K562 (cell line): ENCODE data around the gene LNPEP. TPM values are rescaled to one million over a fixed set of nuclear protein-coding genes. Genes with fewer than 3 reads are reported as not detected.

Experiments used
- ATAC-seq: fragments of 200-7000 bp; cut with Tn5 transposase; 3 replicates; pipeline ENCODE4 v1.9.1; 2020; ENCODE audit warnings: moderate library complexity
- BruUV-seq: library from RNA; stranded (reverse); fragments of 400-500 nt; replicated peaks from 2 replicates; lab custom pipeline; 2021; lab: Mats Ljungman, UMichigan
- CTCF ChIA-PET: fragments of 300-600 bp; formaldehyde crosslinking; extraction: SDS; loops from one replicate; lab custom pipeline; 2021; ENCODE audit warnings: low intra/inter-chr PET ratio; lab: Yijun Ruan, JAX
- POLR2A ChIA-PET: fragments of 300-600, 350-650 bp; sonication (Branson Sonifier 250); formaldehyde crosslinking; extraction: SDS; loops from one replicate; lab custom pipeline; 2021; ENCODE audit warnings: antibody characterized with exemption, inconsistent platforms; lab: Yijun Ruan, JAX
- DNase-seq, 4 experiments: peaks; one replicate each; pipeline versions ENCODE4 v3.0.0 to v3.0.0-alpha.2; 2011 to 2018; ENCODE audit warnings: low spot score in 3 of 4, mixed read lengths in 3 of 4; ENCODE audit errors: extremely low read depth in 1 of 4
- FAIRE-seq: peaks from 2 replicates; lab custom pipeline; 2011; peaks lifted over from hg19 to GRCh38; lab: Jason Lieb, UNC
- H2AFZ ChIP-seq: 2 replicates; pipeline ENCODE4 v1.6.0; 2011; ENCODE audit warnings: low read depth, low read length, control low read depth, inconsistent platforms
- H3K27ac ChIP-seq: fragments of 200-600 bp; 3 replicates; pipeline ENCODE4 v1.8.0; 2011; ENCODE audit warnings: low read depth, mild to moderate bottlenecking, control low read depth, inconsistent platforms, low read length, moderate library complexity, mixed read lengths; ENCODE audit errors: extremely low read depth
- H3K27me3 ChIP-seq, 2 experiments: fragments of 300-600 bp in 1 of 2; 2 replicates in 1 of 2; 3 replicates in 1 of 2; pipeline versions ENCODE4 v1.6.0 to v1.8.0; 2011; ENCODE audit warnings: inconsistent platforms in 2 of 2, low read length in 2 of 2, mild to moderate bottlenecking in 1 of 2, mixed read lengths in 1 of 2, moderate library complexity in 1 of 2; ENCODE audit not compliant: control insufficient read depth in 2 of 2, insufficient read depth in 2 of 2
- H3K36me3 ChIP-seq: fragments of 300-600 bp; 3 replicates; pipeline ENCODE4 v1.8.0; 2011; ENCODE audit warnings: mild to moderate bottlenecking, low read length, inconsistent platforms; ENCODE audit not compliant: control insufficient read depth, insufficient read depth
- H3K4me1 ChIP-seq, 2 experiments: fragments of 200-600 bp in 1 of 2; replicated peaks in 1 of 2; 2 replicates in 1 of 2; 3 replicates in 1 of 2; pipeline versions ENCODE4 v1.5.1 to v1.8.0; 2011; ENCODE audit warnings: inconsistent platforms in 2 of 2, low read length in 2 of 2, mild to moderate bottlenecking in 1 of 2, mixed read lengths in 1 of 2, moderate library complexity in 1 of 2; ENCODE audit not compliant: control insufficient read depth in 2 of 2, insufficient read depth in 2 of 2
- H3K4me2 ChIP-seq: 2 replicates; pipeline ENCODE4 v1.6.1; 2011; ENCODE audit warnings: low read length, control low read depth, inconsistent platforms, mixed read lengths; ENCODE audit not compliant: insufficient read depth
- H3K4me3 ChIP-seq: fragments of 200-600 bp; sonication (generic), shearing (Covaris generic); 2 replicates; pipeline ENCODE4 v1.5.1; 2016; ENCODE audit warnings: control low read depth, inconsistent platforms
- H3K79me2 ChIP-seq: fragments of 200-600 bp; 3 replicates; pipeline ENCODE4 v1.8.0; 2011; ENCODE audit warnings: low read length, inconsistent platforms; ENCODE audit not compliant: control insufficient read depth, insufficient read depth
- H3K9ac ChIP-seq, 2 experiments: 2 replicates each; pipeline versions ENCODE4 v1.6.0 to v1.6.1; 2011; ENCODE audit warnings: low read depth in 2 of 2, low read length in 2 of 2, control low read depth in 1 of 2, inconsistent platforms in 1 of 2, mild to moderate bottlenecking in 1 of 2, mixed read lengths in 1 of 2; ENCODE audit not compliant: insufficient read depth in 1 of 2
- H3K9me1 ChIP-seq: one replicate; pipeline ENCODE4 v1.6.0; 2011; ENCODE audit warnings: inconsistent platforms, mild to moderate bottlenecking, low read length, moderate library complexity; ENCODE audit not compliant: control insufficient read depth, insufficient read depth
- H3K9me3 ChIP-seq: replicated peaks from 2 replicates; pipeline ENCODE4 v1.5.1; 2011; ENCODE audit warnings: low read depth, low read length, inconsistent platforms; ENCODE audit not compliant: control insufficient read depth, insufficient read depth
- H4K20me1 ChIP-seq: replicated peaks from 2 replicates; pipeline ENCODE4 v1.6.1; 2011; ENCODE audit warnings: low read length, inconsistent platforms, mixed read lengths; ENCODE audit not compliant: control insufficient read depth, insufficient read depth
- CBX1 ChIP-seq: sonication (generic); IDR thresholded peaks from 2 replicates; pipeline ENCODE4 v1.6.1; 2016; ENCODE audit warnings: antibody characterized with exemption, low read depth, mild to moderate bottlenecking
- E2F3 ChIP-seq: fragments of 250-450 bp; sonication (Bioruptor Pico); IDR thresholded peaks from 2 replicates; pipeline ENCODE4 v1.4.0; 2020; ENCODE audit warnings: mild to moderate bottlenecking
- GMEB1 ChIP-seq: fragments of 250-450 bp; sonication (Bioruptor Pico); IDR thresholded peaks from 2 replicates; pipeline ENCODE4 v1.4.0; 2020; ENCODE audit warnings: mild to moderate bottlenecking
- MITF ChIP-seq: IDR thresholded peaks from 2 replicates; pipeline ENCODE4 v1.6.1; 2014; ENCODE audit warnings: antibody characterized with exemption
- ZNF134 ChIP-seq: fragments of 250-450 bp; sonication (Bioruptor Pico); conservative IDR thresholded peaks from 2 replicates; pipeline ENCODE4 v1.4.0; 2020
- ZNF449 ChIP-seq: fragments of 250-450 bp; sonication (Bioruptor Pico); IDR thresholded peaks from 2 replicates; pipeline ENCODE4 v1.8.0; 2022; ENCODE audit warnings: moderate library complexity, mild to moderate bottlenecking, inconsistent platforms
- WGBS: fragments of 100-300 bp; shearing (Covaris generic); methylation state at CpG from one replicate; pipeline ENCODE4 v1.1.6; 2016; ENCODE audit warnings: low coverage, mixed read lengths; ENCODE audit not compliant: insufficient coverage; ENCODE audit errors: missing lambda C conversion rate; 5-methylcytosine and 5-hydroxymethylcytosine counted together
- in situ Hi-C: fragments of 300-500 bp; cut with MboI; formaldehyde crosslinking; loops from 4 replicates; pipeline ENCODE4 v1.15.0; 2018; ENCODE audit warnings: inconsistent platforms, mixed read lengths
- intact Hi-C: fragments of 100-400 bp; cut with micrococcal nuclease; formaldehyde crosslinking; loops from 2 replicates; pipeline ENCODE4 v1.14.2; 2022
- polyA plus RNA-seq, 8 experiments: library from polyadenylated mRNA; depleted of rRNA in 4 of 8; stranded (reverse) in 5 of 8; unstranded in 3 of 8; fragments of >200 nt; fragmentation: Nextera tagmentation in 2 of 8; fragmentation: Illumina TruSeq in 1 of 8; extraction: Ambion mirVana in 2 of 8; extraction: Trizol in 1 of 8; gene quantifications; 2 replicates each; pipeline versions ENCODE4 v1.2.1 to v1.2.3, GENCODE V29; 2011 to 2014; ENCODE audit warnings: inconsistent platforms in 1 of 8, missing spikeins in 1 of 8
- total RNA-seq, 7 experiments: library from RNA; depleted of rRNA in 6 of 7; stranded (reverse); fragments of >200 nt in 6 of 7; fragmentation: Illumina TruSeq in 2 of 7; extraction: Trizol in 2 of 7; gene quantifications; 2 replicates each; pipeline versions ENCODE4 v1.2.1 to v1.2.3, GENCODE V29; 2011 to 2021; ENCODE audit warnings: low replicate concordance in 1 of 7

Gene LNPEP
- total and polyA plus RNA-seq, 9 of the 15 experiments (the other 6 are each of a cell fraction or from before 2014, with no cell fraction given), result 2.6 to 27.9 (median 11.2) TPM

GRCh38 chr5:97009921-97010320 lies 74.0 kb downstream of the LNPEP start (continued):
- TF ChIP-seq GMEB1 (CRISPR knock-in tag), result no peak

GRCh38 chr5:97010606-97011005 lies 74.7 kb downstream of the LNPEP start:
- WGBS, result 73% methylated on average over 3 of the region's 3 CpGs
- DNase-seq (no peak), FAIRE-seq (no peak), ATAC-seq (no peak)
- H3K4me3 ChIP-seq, result no peak overlapping the region
- H2AFZ ChIP-seq, result no peak overlapping the region
- H3K9me3 ChIP-seq, result no peaks in the 10 kb centered on the region
- CTCF ChIA-PET, result no interaction called here
- in situ Hi-C loops (loop anchor here (5.0 kb wide), 1 partner anchor 142 kb away; no protein-coding TSS in a partner anchor), intact Hi-C loops (no loop called here)
- H3K4me1 ChIP-seq, result peaks cover 0 to 8% of the 10 kb centered on the region in 2 experiments; a peak in 1 of 5 replicates
- peaks cover 36% of the 10 kb centered on the region; the same call in 1 of the 3 replicates for H3K36me3 ChIP-seq
- H3K27me3 ChIP-seq, result no peaks in the 10 kb centered on the region
- no TSS peak for BruUV-seq
- no peak overlapping the region for H3K9ac ChIP-seq
- no peak overlapping the region for H3K27ac ChIP-seq
- POLR2A ChIA-PET, result interaction anchor here (1.4 kb wide), 1 partner anchor 8 kb away, joined by 4 read pairs; no protein-coding TSS in a partner anchor
- H3K4me2 ChIP-seq, result no peak overlapping the region
- no peaks in the 10 kb centered on the region for H3K9me1 ChIP-seq
- no peaks in the 10 kb centered on the region for H3K79me2 ChIP-seq
- no peaks in the 10 kb centered on the region for H4K20me1 ChIP-seq
- no peak for TF ChIP-seq ZNF449 (CRISPR knock-in tag)
- TF ChIP-seq CBX1, result no peak
- TF ChIP-seq ZNF134 (CRISPR knock-in tag), result no peak
- no peak for TF ChIP-seq E2F3 (CRISPR knock-in tag)
- no peak for TF ChIP-seq MITF
